ENCODE data around the gene MT1X. TPM values are rescaled to one million over a fixed set of nuclear protein-coding genes. Genes with fewer than 3 reads are reported as not detected.

The MT1X gene
- total RNA-seq, 6 donors from 2014 or later, result 77.5 to 552 (median 151) TPM

- Histone ChIP-seq H3K4me1 (peaks cover 13 to 25% (median 21%) of the 10 kb centered on the region in 4 donors), H3K4me3 (peak overlapping the region in 3 of 4 donors; percentile 7 to 66 (median 42)), H3K27me3 (no peaks in the 10 kb centered on the region), H3K36me3 (no peaks in the 10 kb centered on the region), H3K27ac (peak overlapping the region in 3 of 4 donors; percentile 4 to 89 (median 37)), H3K9me3 (no peaks in the 10 kb centered on the region)
- 63 to 70% methylated on average over 3 to 4 of the region's 4 CpGs for WGBS, 2 donors
- DNase-seq, result no peak
- TF ChIP-seq POLR2A (IDR thresholded peaks at IDR 0.05), result no peak
- TF ChIP-seq POLR2AphosphoS5 (IDR thresholded peaks at IDR 0.05), result peak in 1 of 2 donors; percentile 30
- no peak for TF ChIP-seq EP300 (IDR thresholded peaks at IDR 0.05)
- no peak for ATAC-seq (ENCODE audit: low FRiP score in 2 of 2)
These were observed 2.1 kb downstream of the MT1X start for GRCh38 chr16:56684256-56684925.

GRCh38 chr16:56684926-56685590 is 2.8 kb downstream of the MT1X start:
- no peak for ATAC-seq (ENCODE audit: low FRiP score in 2 of 2)
- Histone ChIP-seq H3K4me3 (peak overlapping the region in 1 of 4 donors; percentile 66), H3K27ac (peak overlapping the region in 2 of 4 donors; percentile 4 to 89), H3K27me3 (no peaks in the 10 kb centered on the region), H3K9me3 (no peaks in the 10 kb centered on the region), H3K4me1 (peaks cover 13 to 25% (median 21%) of the 10 kb centered on the region in 4 donors), H3K36me3 (no peaks in the 10 kb centered on the region)
- TF ChIP-seq POLR2AphosphoS5 (IDR thresholded peaks at IDR 0.05) (peak; percentile 7 to 11), POLR2A (IDR thresholded peaks at IDR 0.05) (no peak), CTCF (IDR thresholded peaks at IDR 0.05) (no peak), EP300 (IDR thresholded peaks at IDR 0.05) (no peak)
- DNase-seq, result no peak
- WGBS, 2 donors, result 89 to 91% methylated on average over 4 of the region's 4 CpGs

GRCh38 chr16:56686758-56687157 is 4.5 kb downstream of the MT1X start:
- Histone ChIP-seq H3K36me3 (no peaks in the 10 kb centered on the region), H3K4me3 (no peak overlapping the region), H3K4me1 (peaks cover 5 to 19% (median 15%) of the 10 kb centered on the region in 4 donors), H3K27ac (no peak overlapping the region), H3K27me3 (no peaks in the 10 kb centered on the region), H3K9me3 (no peaks in the 10 kb centered on the region)
- TF ChIP-seq EP300 (IDR thresholded peaks at IDR 0.05), result no peak
- ATAC-seq (ENCODE audit: low FRiP score in 2 of 2) (no peak), DNase-seq (no peak)
- 96 to 99% methylated on average over 7 of the region's 7 CpGs for WGBS, 2 donors

GRCh38 chr16:56688762-56689161 is 6.5 kb downstream of the MT1X start:
- ATAC-seq (ENCODE audit: low FRiP score in 2 of 2), result no peak
- no peaks in the 10 kb centered on the region for H3K9me3 ChIP-seq
- H3K27me3 ChIP-seq, result no peaks in the 10 kb centered on the region
- TF ChIP-seq CTCF (IDR thresholded peaks at IDR 0.05), result no peak
- TF ChIP-seq POLR2A (IDR thresholded peaks at IDR 0.05), result no peak
- TF ChIP-seq EP300 (IDR thresholded peaks at IDR 0.05), result no peak
- no peak for TF ChIP-seq POLR2AphosphoS5 (IDR thresholded peaks at IDR 0.05)
- H3K36me3 ChIP-seq, result no peaks in the 10 kb centered on the region
- no peak for DNase-seq
- H3K4me1 ChIP-seq, result peaks cover under 1 to 1% (median 1%) of the 10 kb centered on the region in 4 donors
- WGBS, 2 donors, result 78 to 83% methylated on average over 1 of the region's 1 CpG
- H3K4me3 ChIP-seq, result no peak overlapping the region
- no peak overlapping the region for H3K27ac ChIP-seq

GRCh38 chr16:56689171-56689570 is 6.9 kb downstream of the MT1X start:
- TF ChIP-seq POLR2A (IDR thresholded peaks at IDR 0.05), result no peak
- no peak for TF ChIP-seq CTCF (IDR thresholded peaks at IDR 0.05)
- TF ChIP-seq EP300 (IDR thresholded peaks at IDR 0.05), result no peak
- TF ChIP-seq POLR2AphosphoS5 (IDR thresholded peaks at IDR 0.05), result no peak
- ATAC-seq (ENCODE audit: low FRiP score in 2 of 2) (no peak), DNase-seq (no peak)
- Histone ChIP-seq H3K27ac (no peak overlapping the region), H3K36me3 (no peaks in the 10 kb centered on the region), H3K9me3 (no peaks in the 10 kb centered on the region), H3K4me1 (no peaks in the 10 kb centered on the region), H3K4me3 (no peak overlapping the region), H3K27me3 (no peaks in the 10 kb centered on the region)
- WGBS, 2 donors, result 64% methylated on average over 3 of the region's 3 CpGs
